D721Med (cell line): ENCODE data around the gene ME3.
"Not testable (repeated sequence)": the region's sequence is repeated elsewhere in the genome, so short reads cannot be mapped to it uniquely, and the experiment has no call there.

ENCODE experiments used
- DNase-seq: peaks from one replicate; pipeline ENCODE4 v3.0.0; 2011; ENCODE audit warnings: low spot score; ENCODE audit not compliant: insufficient read length
- FAIRE-seq: peaks from 2 replicates; lab custom pipeline; 2011; peaks lifted over from hg19 to GRCh38; lab: Jason Lieb, UNC
- TF ChIP-seq, protein P1 (sequence below): IDR thresholded peaks from 2 replicates; pipeline ENCODE4 v1.5.1; 2012; ENCODE audit warnings: mild to moderate bottlenecking, control low read depth; ENCODE audit not compliant: insufficient read depth; ENCODE audit errors: missing control alignments

Gene ME3

DNA sequence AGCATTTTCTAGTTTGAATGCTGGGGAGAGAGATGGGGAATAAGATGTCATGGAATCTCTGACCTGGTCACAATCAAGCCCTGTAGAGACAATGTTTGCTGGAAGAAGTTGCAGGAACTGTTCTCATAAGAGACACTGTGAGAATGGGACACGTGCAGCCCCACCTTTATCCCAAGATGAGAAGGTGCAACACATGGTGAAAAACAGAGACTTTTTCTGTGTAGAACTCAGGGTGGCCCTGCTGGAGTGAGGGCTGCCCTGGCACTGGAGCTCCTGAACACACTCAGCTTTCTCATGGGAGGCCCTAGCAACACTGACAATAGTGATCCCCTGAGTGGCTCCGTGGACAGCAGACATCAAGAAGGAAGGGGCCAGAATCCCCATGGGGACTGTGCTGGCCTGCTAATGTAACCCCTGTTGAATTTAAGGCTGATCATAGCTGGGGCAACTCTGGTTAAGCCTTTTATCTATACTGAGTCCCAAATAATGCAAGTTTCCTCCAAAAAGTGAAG, 106.6 kb downstream of the ME3 start:
- TF ChIP-seq, protein P1, sequence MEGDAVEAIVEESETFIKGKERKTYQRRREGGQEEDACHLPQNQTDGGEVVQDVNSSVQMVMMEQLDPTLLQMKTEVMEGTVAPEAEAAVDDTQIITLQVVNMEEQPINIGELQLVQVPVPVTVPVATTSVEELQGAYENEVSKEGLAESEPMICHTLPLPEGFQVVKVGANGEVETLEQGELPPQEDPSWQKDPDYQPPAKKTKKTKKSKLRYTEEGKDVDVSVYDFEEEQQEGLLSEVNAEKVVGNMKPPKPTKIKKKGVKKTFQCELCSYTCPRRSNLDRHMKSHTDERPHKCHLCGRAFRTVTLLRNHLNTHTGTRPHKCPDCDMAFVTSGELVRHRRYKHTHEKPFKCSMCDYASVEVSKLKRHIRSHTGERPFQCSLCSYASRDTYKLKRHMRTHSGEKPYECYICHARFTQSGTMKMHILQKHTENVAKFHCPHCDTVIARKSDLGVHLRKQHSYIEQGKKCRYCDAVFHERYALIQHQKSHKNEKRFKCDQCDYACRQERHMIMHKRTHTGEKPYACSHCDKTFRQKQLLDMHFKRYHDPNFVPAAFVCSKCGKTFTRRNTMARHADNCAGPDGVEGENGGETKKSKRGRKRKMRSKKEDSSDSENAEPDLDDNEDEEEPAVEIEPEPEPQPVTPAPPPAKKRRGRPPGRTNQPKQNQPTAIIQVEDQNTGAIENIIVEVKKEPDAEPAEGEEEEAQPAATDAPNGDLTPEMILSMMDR, result no peak
- no peak for FAIRE-seq
- DNase-seq, result no peak

DNA sequence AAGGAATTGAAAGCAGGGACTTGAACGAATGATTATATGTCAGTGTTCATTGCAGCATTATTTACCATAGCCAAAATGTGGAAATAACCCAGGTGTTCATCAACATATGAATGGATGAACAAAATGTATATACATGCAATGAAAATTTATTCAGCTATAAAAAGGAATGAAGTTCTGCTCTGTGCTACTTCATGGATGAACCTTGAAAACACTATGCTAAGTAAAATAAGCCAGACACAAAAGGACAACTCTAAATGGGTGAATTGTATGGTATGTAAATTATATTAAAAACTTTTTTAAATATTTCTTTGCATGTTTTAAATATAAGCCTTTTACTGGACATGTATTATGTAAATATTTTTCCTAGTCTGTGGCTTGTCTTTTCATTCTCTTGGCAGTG, 107.0 kb downstream of the ME3 start:
- DNase-seq, result no peak
- TF ChIP-seq, protein P1, result no peak
- FAIRE-seq, result no peak

DNA sequence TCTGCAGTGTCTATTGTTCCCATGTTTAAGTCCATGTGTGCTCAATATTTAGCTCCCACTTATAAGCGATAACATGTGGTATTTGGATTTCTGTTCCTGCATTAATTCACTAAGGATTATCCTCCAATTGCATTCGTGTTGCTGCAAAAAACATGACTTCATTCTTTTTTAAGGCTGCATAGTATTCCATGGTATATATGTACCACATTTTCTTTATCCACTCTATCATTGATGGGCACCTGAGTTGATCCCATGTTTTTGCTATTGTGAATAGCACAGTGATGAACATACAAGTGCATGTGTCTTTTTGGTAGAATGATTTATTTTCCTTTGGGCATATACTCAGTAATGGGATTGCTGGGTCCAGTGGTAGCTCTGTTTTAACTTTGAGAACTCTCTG, 109.6 kb downstream of the ME3 start:
- DNase-seq, FAIRE-seq: not testable (repeated sequence)

DNA sequence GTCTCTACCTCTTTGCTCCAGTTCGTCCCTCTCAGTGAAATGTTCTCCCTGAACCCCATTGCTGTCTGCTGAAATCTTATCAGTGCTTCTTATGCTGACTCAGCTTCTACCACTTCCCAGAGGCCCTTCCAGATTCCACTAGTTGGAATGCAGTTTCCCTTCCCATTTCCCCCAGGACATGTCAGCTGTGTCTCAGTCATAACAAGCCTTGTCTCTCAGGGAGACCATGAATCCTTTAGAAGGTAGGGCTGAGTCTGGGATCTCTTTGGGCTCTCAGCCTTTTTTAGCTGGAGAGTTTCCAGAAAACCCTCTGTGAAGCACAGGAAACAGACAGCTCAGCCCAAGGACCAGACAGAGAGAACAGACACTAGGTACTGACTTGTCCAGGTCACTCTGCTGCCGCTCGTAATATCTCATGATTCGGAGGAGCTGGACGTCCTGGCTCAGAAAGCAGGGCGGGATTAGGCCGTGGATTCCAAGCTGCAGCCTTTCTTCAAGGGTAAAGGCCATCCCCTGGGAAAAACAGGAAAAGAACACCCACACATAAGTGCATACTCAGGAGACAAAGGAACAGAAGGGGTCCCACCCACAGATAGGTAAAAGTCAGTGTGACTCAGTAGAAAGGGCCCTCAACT, 113.0 kb downstream of the ME3 start:
- DNase-seq (no peak), FAIRE-seq (no peak)
- TF ChIP-seq, protein P1, result no peak

DNA sequence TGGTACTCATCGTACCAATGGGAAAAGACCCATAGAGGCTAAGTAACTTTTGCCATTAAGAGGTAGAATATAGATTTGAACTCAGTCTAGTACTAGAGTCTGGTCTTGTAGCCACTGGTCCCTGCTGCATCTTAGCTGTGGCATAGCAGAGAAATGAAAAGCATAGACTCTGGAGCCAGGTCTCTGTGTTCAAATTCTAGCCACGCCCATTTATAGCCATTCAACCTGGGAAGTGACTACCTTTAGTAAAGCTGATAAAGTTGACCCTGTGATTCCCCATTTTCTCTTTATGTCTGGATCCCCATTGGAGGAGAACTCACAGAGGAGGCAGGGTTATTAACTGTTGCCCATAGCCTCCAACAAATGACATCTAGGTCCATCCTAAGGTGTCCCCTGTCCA, 113.6 kb downstream of the ME3 start:
- DNase-seq (no peak), FAIRE-seq (no peak)
- TF ChIP-seq, protein P1, result no peak

DNA sequence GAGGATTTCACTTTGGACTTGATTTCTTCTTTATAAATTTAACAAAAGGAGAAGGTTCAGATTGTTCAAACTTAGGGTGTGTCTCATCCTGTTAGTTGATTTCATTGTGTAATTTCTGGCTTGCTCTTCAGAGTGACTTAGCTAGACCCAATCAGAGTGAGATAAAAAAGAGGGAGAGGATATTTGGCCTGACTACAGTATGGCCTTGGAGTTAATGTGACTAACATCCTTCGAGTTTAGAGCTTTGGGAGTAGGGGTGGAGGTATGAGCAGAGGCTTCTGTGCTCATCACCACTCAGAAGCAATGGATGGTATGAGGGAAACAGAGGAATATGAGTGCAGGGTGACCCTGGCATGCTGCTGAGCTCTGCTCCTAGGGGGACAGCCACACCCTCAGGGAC, 114.2 kb downstream of the ME3 start:
- TF ChIP-seq, protein P1, result no peak
- FAIRE-seq, result no peak
- no peak for DNase-seq

DNA sequence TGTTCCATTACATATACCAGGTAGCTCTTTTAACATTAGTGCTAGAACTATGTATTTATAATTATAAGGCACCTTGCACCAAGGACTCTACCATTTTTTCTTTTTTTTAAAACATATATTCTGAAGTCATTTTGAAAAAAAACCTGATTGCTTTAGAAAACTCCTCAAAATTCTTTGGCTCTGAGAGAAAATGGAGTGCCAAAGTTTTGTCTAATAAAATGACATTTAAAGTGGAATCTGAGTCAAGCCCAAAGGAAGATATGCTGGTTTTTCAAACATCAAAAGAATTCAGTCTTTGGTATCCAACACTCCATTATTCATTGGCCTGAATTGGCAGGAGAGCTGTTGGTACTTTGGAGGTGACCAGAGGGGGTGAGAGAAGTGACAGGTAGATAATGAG, 116.5 kb downstream of the ME3 start:
- FAIRE-seq (no peak), DNase-seq (no peak)
- TF ChIP-seq, protein P1, result no peak
